HEK293T (cell line): ENCODE data around the gene TBCE.
"Not testable (repeated sequence)": the region's sequence is repeated elsewhere in the genome, so short reads cannot be mapped to it uniquely, and the experiment has no call there.

ENCODE experiments used
- ARNT ChIP-seq: fragments of 450-650 bp; IDR thresholded peaks from 2 replicates; pipeline ENCODE4 v1.6.1; 2017; ENCODE audit warnings: mild to moderate bottlenecking
- BHLHE40 ChIP-seq: fragments of 450-650 bp; IDR thresholded peaks from 2 replicates; pipeline ENCODE4 v1.6.1; 2016; ENCODE audit warnings: mild to moderate bottlenecking, moderate library complexity, borderline replicate concordance
- CTBP1 ChIP-seq: fragments of 450-650 bp; IDR thresholded peaks from 2 replicates; pipeline ENCODE4 v1.6.1; 2016; ENCODE audit warnings: borderline replicate concordance
- FOXA1 ChIP-seq: fragments of 450-650 bp; IDR thresholded peaks from 2 replicates; pipeline ENCODE4 v1.6.1; 2016; ENCODE audit warnings: mild to moderate bottlenecking
- FOXK2 ChIP-seq: fragments of 450-650 bp; IDR thresholded peaks from 2 replicates; pipeline ENCODE4 v1.6.1; 2016; ENCODE audit warnings: mild to moderate bottlenecking
- HDGF ChIP-seq: fragments of 450-650 bp; IDR thresholded peaks from 2 replicates; pipeline ENCODE4 v1.6.1; 2017; ENCODE audit warnings: antibody characterized with exemption, borderline replicate concordance
- L3MBTL2 ChIP-seq: fragments of 450-650 bp; conservative IDR thresholded peaks from 2 replicates; pipeline ENCODE4 v1.6.1; 2016; ENCODE audit warnings: mild to moderate bottlenecking
- NFRKB ChIP-seq: fragments of 450-650 bp; IDR thresholded peaks from 2 replicates; pipeline ENCODE4 v1.6.1; 2016; ENCODE audit warnings: mild to moderate bottlenecking, moderate library complexity
- SP1 ChIP-seq: fragments of 450-650 bp; IDR thresholded peaks from 2 replicates; pipeline ENCODE4 v1.6.1; 2017
- TARDBP ChIP-seq: fragments of 450-650 bp; IDR thresholded peaks from 2 replicates; pipeline ENCODE4 v1.6.1; 2016
- TF ChIP-seq, protein P1 (sequence below): fragments of 450-650 bp; IDR thresholded peaks from 2 replicates; pipeline ENCODE4 v1.6.1; 2016

DNA sequence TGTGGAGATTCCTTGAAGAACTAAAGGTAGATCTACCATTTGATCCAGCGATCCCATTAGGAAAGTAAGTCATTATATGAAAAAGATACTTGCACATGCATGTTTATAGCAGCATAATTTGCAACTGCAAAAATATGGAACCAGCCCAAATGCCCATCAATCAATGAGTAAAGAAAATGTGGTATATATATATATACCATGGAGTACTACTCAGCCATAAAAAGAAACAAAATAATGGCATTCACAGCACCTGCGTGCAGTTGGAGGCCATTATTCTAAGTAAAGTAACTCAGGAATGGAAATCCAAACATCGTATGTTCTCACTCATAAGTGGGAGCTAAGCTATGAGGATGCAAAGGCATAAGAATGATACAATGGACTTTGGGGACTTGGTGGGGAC lies 95.6 kb downstream of the TBCE start:
- TF ChIP-seq SP1, HDGF, CTBP1, FOXK2, L3MBTL2, FOXA1, TARDBP, NFRKB, BHLHE40, ARNT: not testable (repeated sequence)
- TF ChIP-seq, protein P1, sequence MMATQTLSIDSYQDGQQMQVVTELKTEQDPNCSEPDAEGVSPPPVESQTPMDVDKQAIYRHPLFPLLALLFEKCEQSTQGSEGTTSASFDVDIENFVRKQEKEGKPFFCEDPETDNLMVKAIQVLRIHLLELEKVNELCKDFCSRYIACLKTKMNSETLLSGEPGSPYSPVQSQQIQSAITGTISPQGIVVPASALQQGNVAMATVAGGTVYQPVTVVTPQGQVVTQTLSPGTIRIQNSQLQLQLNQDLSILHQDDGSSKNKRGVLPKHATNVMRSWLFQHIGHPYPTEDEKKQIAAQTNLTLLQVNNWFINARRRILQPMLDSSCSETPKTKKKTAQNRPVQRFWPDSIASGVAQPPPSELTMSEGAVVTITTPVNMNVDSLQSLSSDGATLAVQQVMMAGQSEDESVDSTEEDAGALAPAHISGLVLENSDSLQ, result not testable (repeated sequence)
